A549 (cell line): ENCODE measurements around the gene CERS6. TPM values are rescaled to one million over a fixed set of nuclear protein-coding genes. Genes with fewer than 3 reads are reported as not detected.

ENCODE experiments used
- ATAC-seq, 2 experiments: fragments of 200-7000 bp in 1 of 2; fragments of >200 bp in 1 of 2; cut with Nextera tagmentation in 1 of 2; cut with Tn5 transposase in 1 of 2; 3 replicates each; pipeline versions ENCODE4 v1.8.0 to v1.9.1; 2018 to 2020; ENCODE audit warnings: mild to moderate bottlenecking in 1 of 2, moderate library complexity in 1 of 2
- CTCF ChIA-PET: fragments of 300-600 bp; sonication (Branson Sonifier 250); formaldehyde crosslinking; extraction: SDS; loops from one replicate; lab custom pipeline; 2021; ENCODE audit warnings: antibody characterized with exemption, inconsistent platforms; lab: Yijun Ruan, JAX
- POLR2A ChIA-PET: fragments of 350-600 bp; formaldehyde crosslinking; extraction: SDS; loops from one replicate; lab custom pipeline; 2021; ENCODE audit warnings: antibody characterized with exemption, inconsistent platforms; lab: Yijun Ruan, JAX
- DNase-seq, 2 experiments: peaks; one replicate each; pipeline versions ENCODE4 v3.0.0 to v3.0.0-alpha.2; 2011 to 2016; ENCODE audit warnings: low read depth in 1 of 2, low spot score in 1 of 2
- FAIRE-seq: peaks from 2 replicates; lab custom pipeline; 2011; peaks lifted over from hg19 to GRCh38; lab: Jason Lieb, UNC
- H3K27ac ChIP-seq, 2 experiments: fragments of >200 bp; sonication (Bioruptor Twin); formaldehyde crosslinking; 3 replicates each; pipeline ENCODE4 v1.5.1; 2016 to 2017
- H3K4me1 ChIP-seq: fragments of >200 bp; sonication (Bioruptor Twin); formaldehyde crosslinking; 3 replicates; pipeline ENCODE4 v1.6.1; 2016
- H3K4me2 ChIP-seq: fragments of >200 bp; sonication (Bioruptor Twin); formaldehyde crosslinking; 3 replicates; pipeline ENCODE4 v1.6.1; 2016
- H3K4me3 ChIP-seq: fragments of >200 bp; sonication (Bioruptor Twin); formaldehyde crosslinking; 3 replicates; pipeline ENCODE4 v1.5.1; 2016
- H3K9me3 ChIP-seq: fragments of >200 bp; sonication (Bioruptor Twin); formaldehyde crosslinking; 3 replicates; pipeline ENCODE4 v1.6.1; 2016
- BHLHE40 ChIP-seq: IDR thresholded peaks from 2 replicates; pipeline ENCODE4 v1.6.1; 2012; ENCODE audit warnings: low read depth, low read length, inconsistent platforms
- CHD2 ChIP-seq: fragments of 150-350 bp; IDR thresholded peaks from 2 replicates; pipeline ENCODE4 v1.6.1; 2014; ENCODE audit warnings: low read length; ENCODE audit not compliant: partially characterized antibody
- EHMT2 ChIP-seq: fragments of 200-600 bp; sonication (generic); IDR thresholded peaks from 2 replicates; pipeline ENCODE4 v1.6.1; 2016; ENCODE audit warnings: antibody characterized with exemption, low read depth, mild to moderate bottlenecking, moderate library complexity
- EP300 ChIP-seq, 2 experiments: fragments of >200 bp; sonication (Bioruptor Twin); formaldehyde crosslinking; IDR thresholded peaks; 2 replicates in 1 of 2; 3 replicates in 1 of 2; pipeline ENCODE4 v1.6.1; 2016 to 2017
- ESRRA ChIP-seq: fragments of 150-350 bp; IDR thresholded peaks from 2 replicates; pipeline ENCODE4 v1.6.1; 2014; ENCODE audit warnings: mild to moderate bottlenecking, low read length, borderline replicate concordance
- FOSL2 ChIP-seq, 2 experiments: fragments of 450-650 bp in 1 of 2; fragments of >200 bp in 1 of 2; sonication (Bioruptor Twin) in 1 of 2; formaldehyde crosslinking; IDR thresholded peaks; 2 replicates each; pipeline versions ENCODE4 v1.5.0 to v1.6.1; 2016 to 2020; ENCODE audit warnings: mild to moderate bottlenecking in 1 of 2, moderate library complexity in 1 of 2
- FOXS1 ChIP-seq: fragments of 250-450 bp; sonication (Bioruptor Pico); IDR thresholded peaks from 2 replicates; pipeline ENCODE4 v1.5.0; 2020; ENCODE audit warnings: mild to moderate bottlenecking, moderate library complexity
- HEYL ChIP-seq: fragments of 250-450 bp; sonication (Bioruptor Pico); IDR thresholded peaks from 2 replicates; pipeline ENCODE4 v1.8.0; 2021; ENCODE audit warnings: mild to moderate bottlenecking, moderate library complexity
- HOXA7 ChIP-seq: fragments of 250-450 bp; sonication (Bioruptor Pico); IDR thresholded peaks from 2 replicates; pipeline ENCODE4 v1.5.0; 2020; ENCODE audit warnings: mild to moderate bottlenecking, moderate library complexity
- HOXB5 ChIP-seq: fragments of 250-450 bp; sonication (Bioruptor Pico); IDR thresholded peaks from 2 replicates; pipeline ENCODE4 v1.5.0; 2020; ENCODE audit warnings: mild to moderate bottlenecking, moderate library complexity
- JUNB ChIP-seq: fragments of >200 bp; sonication (Bioruptor Twin); formaldehyde crosslinking; IDR thresholded peaks from 2 replicates; pipeline ENCODE4 v1.6.1; 2016
- KDM5A ChIP-seq: fragments of 200-600 bp; sonication (generic); IDR thresholded peaks from 2 replicates; pipeline ENCODE4 v1.6.1; 2016; ENCODE audit warnings: antibody characterized with exemption, mild to moderate bottlenecking
- PHF8 ChIP-seq: fragments of 200-600 bp; sonication (generic); IDR thresholded peaks from 2 replicates; pipeline ENCODE4 v1.6.1; 2016; ENCODE audit warnings: low read depth, mild to moderate bottlenecking, antibody characterized with exemption, moderate library complexity, borderline replicate concordance
- RAD21 ChIP-seq, 2 experiments: fragments of >200 bp in 1 of 2; sonication (Bioruptor Twin) in 1 of 2; formaldehyde crosslinking in 1 of 2; IDR thresholded peaks in 1 of 2; conservative IDR thresholded peaks in 1 of 2; 2 replicates in 1 of 2; 3 replicates in 1 of 2; pipeline ENCODE4 v1.6.1; 2012 to 2018; ENCODE audit warnings: inconsistent platforms in 1 of 2
- RARB ChIP-seq: fragments of 250-450 bp; sonication (Bioruptor Pico); IDR thresholded peaks from 2 replicates; pipeline ENCODE4 v1.8.0; 2021; ENCODE audit warnings: mild to moderate bottlenecking, moderate library complexity
- RCOR1 ChIP-seq: fragments of 150-350 bp; IDR thresholded peaks from 2 replicates; pipeline ENCODE4 v1.6.1; 2014; ENCODE audit warnings: antibody characterized with exemption, low read length, low read depth
- SMC3 ChIP-seq: fragments of >200 bp; sonication (Bioruptor Twin); formaldehyde crosslinking; IDR thresholded peaks from 3 replicates; pipeline ENCODE4 v1.6.1; 2018; ENCODE audit warnings: inconsistent platforms
- TFCP2L1 ChIP-seq: fragments of 250-450 bp; sonication (Bioruptor Pico); IDR thresholded peaks from 2 replicates; pipeline ENCODE4 v1.5.0; 2021; ENCODE audit warnings: mild to moderate bottlenecking
- TP53 ChIP-seq: fragments of 250-450 bp; sonication (Bioruptor Pico); IDR thresholded peaks from 2 replicates; pipeline ENCODE4 v1.5.0; 2021; ENCODE audit warnings: mild to moderate bottlenecking, moderate library complexity
- ZC3H11A ChIP-seq: fragments of 450-650 bp; IDR thresholded peaks from 2 replicates; pipeline ENCODE4 v1.6.1; 2014; ENCODE audit warnings: antibody characterized with exemption, mild to moderate bottlenecking
- ZNF302 ChIP-seq: fragments of 250-450 bp; sonication (Bioruptor Pico); IDR thresholded peaks from 2 replicates; pipeline ENCODE4 v1.9.0; 2021; ENCODE audit warnings: inconsistent platforms, mild to moderate bottlenecking, moderate library complexity
- ZSCAN20 ChIP-seq: fragments of 250-450 bp; sonication (Bioruptor Pico); IDR thresholded peaks from 2 replicates; pipeline ENCODE4 v1.8.0; 2022; ENCODE audit warnings: mild to moderate bottlenecking, moderate library complexity
- WGBS: methylation state at CpG from one replicate; pipeline ENCODE4 v1.1.6; 2017; ENCODE audit errors: missing lambda C conversion rate; 5-methylcytosine and 5-hydroxymethylcytosine counted together
- polyA plus RNA-seq, 4 experiments: library from polyadenylated mRNA; depleted of rRNA in 3 of 4; stranded (reverse); fragments of >200 nt; fragmentation: RNase III in 1 of 4; extraction: RNeasy Plus Mini Kit Qiagen cat#74134 plus additional on column Dnase treatment in 1 of 4; gene quantifications; 2 replicates in 3 of 4; 3 replicates in 1 of 4; pipeline ENCODE4 v1.2.3, GENCODE V29; 2011 to 2017
- TF ChIP-seq, protein P1 (sequence below): fragments of >200 bp; sonication (Bioruptor Twin); formaldehyde crosslinking; IDR thresholded peaks from 3 replicates; pipeline ENCODE4 v1.6.1; 2016
- TF ChIP-seq, protein P2 (sequence below): fragments of 150-350 bp; IDR thresholded peaks from 2 replicates; pipeline ENCODE4 v1.6.1; 2014; ENCODE audit warnings: low read depth, mild to moderate bottlenecking, low read length
- TF ChIP-seq, protein P3 (sequence below): fragments of 450-650 bp; IDR thresholded peaks from 2 replicates; pipeline ENCODE4 v1.6.1; 2014; ENCODE audit warnings: antibody characterized with exemption
- TF ChIP-seq, protein P4 (sequence below): fragments of >200 bp; sonication (Bioruptor Twin); formaldehyde crosslinking; IDR thresholded peaks from 3 replicates; pipeline ENCODE4 v1.5.1; 2016

Gene CERS6
- polyA plus RNA-seq, 2 of the 4 experiments (the other 2 are of a cell fraction) = 12.0 to 16.9 TPM

DNA sequence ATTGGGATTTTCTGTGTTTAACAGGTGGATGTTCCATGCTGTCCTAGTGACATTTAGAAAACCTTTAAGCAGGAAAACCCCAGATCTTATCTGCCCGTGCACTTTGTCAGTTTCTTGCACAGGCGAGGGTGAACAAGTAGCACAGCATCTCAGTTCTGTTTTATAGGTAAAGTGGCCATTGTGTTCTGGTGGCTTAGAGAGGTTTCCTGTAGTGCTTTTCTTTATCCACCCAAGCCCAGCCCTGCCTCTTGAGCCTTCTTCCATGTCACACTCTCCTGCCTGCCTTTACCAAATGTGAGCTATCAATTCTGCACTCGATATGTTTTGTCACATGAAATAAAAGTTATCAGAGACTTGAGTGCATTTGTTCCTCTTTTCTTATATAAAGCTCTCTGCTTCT, 211.1 kb downstream of the CERS6 start:
- no peak for TF ChIP-seq EHMT2
- no peak for TF ChIP-seq ZC3H11A
- TF ChIP-seq CHD2 = no peak
- TF ChIP-seq RARB (CRISPR knock-in tag) = no peak
- no peak for TF ChIP-seq RCOR1
- TF ChIP-seq, protein P1, sequence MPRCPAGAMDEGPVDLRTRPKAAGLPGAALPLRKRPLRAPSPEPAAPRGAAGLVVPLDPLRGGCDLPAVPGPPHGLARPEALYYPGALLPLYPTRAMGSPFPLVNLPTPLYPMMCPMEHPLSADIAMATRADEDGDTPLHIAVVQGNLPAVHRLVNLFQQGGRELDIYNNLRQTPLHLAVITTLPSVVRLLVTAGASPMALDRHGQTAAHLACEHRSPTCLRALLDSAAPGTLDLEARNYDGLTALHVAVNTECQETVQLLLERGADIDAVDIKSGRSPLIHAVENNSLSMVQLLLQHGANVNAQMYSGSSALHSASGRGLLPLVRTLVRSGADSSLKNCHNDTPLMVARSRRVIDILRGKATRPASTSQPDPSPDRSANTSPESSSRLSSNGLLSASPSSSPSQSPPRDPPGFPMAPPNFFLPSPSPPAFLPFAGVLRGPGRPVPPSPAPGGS = no peak
- no peak for TF ChIP-seq HOXB5 (CRISPR knock-in tag)
- no peak for TF ChIP-seq KDM5A
- no peak for TF ChIP-seq HOXA7 (CRISPR knock-in tag)
- ChIA-PET CTCF (no interaction called here), POLR2A (no interaction called here)
- Histone ChIP-seq H3K4me3 (no peak overlapping the region), H3K4me1 (no peaks in the 10 kb centered on the region), H3K27ac (no peak overlapping the region), H3K9me3 (no peaks in the 10 kb centered on the region), H3K4me2 (no peak overlapping the region)
- FAIRE-seq = no peak
- 91% methylated on average over 3 of the region's 3 CpGs for WGBS
- ATAC-seq = no peak
- DNase-seq = no peak

DNA sequence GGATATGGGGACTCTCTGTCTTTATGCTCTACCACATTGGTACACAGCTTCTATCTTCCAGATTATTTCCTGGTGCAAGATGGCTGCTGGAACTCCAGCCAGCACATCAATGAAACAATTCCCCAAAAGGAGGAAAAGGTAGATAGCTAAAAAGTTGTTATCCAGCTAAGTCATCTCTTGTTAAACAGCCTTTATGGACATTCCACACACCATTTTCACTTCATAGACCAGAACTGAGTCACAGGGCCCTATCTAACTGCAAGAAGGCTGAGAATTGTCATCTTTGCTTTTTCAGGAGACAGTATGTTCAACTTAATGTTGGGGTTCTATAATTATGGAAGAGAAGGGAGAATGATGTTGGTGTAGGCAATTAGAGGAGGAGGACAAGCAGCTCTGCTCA, 213.1 kb downstream of the CERS6 start:
- TF ChIP-seq ZSCAN20 (CRISPR knock-in tag) (no peak), TP53 (CRISPR knock-in tag) (no peak), FOSL2 (IDR thresholded peaks at IDR 0.05) (no peak), FOSL2 (CRISPR knock-in tag; IDR thresholded peaks at IDR 0.05) (no peak), HOXB5 (CRISPR knock-in tag) (no peak)
- POLR2A ChIA-PET = no interaction called here
- no peak for DNase-seq
- no peak overlapping the region for H3K4me2 ChIP-seq
- H3K4me1 ChIP-seq = no peaks in the 10 kb centered on the region
- CTCF ChIA-PET = no interaction called here
- no peak for ATAC-seq
- H3K4me3 ChIP-seq = no peak overlapping the region
- no peak overlapping the region for H3K27ac ChIP-seq
- H3K9me3 ChIP-seq = no peaks in the 10 kb centered on the region
- no peak for FAIRE-seq

DNA sequence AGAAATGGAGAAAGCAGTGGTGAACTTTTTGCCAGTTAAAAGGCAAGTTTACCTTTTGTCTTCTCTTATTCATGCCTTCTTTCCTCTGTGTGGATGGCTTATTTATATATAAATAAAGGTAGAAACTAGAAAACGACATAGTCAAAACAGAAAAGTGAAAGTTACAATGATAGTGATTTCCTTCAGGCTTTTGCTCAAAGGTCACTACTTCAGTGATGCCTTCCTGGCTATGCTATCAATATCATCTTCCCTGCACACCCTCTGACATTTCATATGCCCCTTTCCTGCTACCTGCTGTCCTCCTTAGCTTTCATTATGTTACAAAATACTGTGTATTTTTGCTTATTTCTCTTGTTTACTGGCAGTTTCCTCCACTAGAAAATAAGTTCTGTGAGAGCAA, 214.4 kb downstream of the CERS6 start:
- FAIRE-seq (no peak), DNase-seq (no peak), ATAC-seq (no peak)
- Histone ChIP-seq H3K4me2 (no peak overlapping the region), H3K27ac (no peak overlapping the region), H3K4me1 (no peaks in the 10 kb centered on the region), H3K4me3 (no peak overlapping the region), H3K9me3 (no peaks in the 10 kb centered on the region)
- TF ChIP-seq RAD21 (conservative IDR thresholded peaks at IDR 0.05 in 1 of 2, IDR thresholded peaks at IDR 0.05 in 1 of 2) = no peak
- TF ChIP-seq SMC3 = no peak
- TF ChIP-seq ZNF302 (CRISPR knock-in tag) = no peak
- TF ChIP-seq PHF8 = no peak
- no peak for TF ChIP-seq EHMT2
- TF ChIP-seq, protein P1 = no peak
- TF ChIP-seq, protein P2, sequence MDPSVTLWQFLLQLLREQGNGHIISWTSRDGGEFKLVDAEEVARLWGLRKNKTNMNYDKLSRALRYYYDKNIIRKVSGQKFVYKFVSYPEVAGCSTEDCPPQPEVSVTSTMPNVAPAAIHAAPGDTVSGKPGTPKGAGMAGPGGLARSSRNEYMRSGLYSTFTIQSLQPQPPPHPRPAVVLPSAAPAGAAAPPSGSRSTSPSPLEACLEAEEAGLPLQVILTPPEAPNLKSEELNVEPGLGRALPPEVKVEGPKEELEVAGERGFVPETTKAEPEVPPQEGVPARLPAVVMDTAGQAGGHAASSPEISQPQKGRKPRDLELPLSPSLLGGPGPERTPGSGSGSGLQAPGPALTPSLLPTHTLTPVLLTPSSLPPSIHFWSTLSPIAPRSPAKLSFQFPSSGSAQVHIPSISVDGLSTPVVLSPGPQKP = no peak
- no peak for TF ChIP-seq ESRRA
- TF ChIP-seq HOXA7 (CRISPR knock-in tag) = no peak
- TF ChIP-seq ZSCAN20 (CRISPR knock-in tag) = no peak
- no peak for TF ChIP-seq KDM5A
- TF ChIP-seq, protein P3, sequence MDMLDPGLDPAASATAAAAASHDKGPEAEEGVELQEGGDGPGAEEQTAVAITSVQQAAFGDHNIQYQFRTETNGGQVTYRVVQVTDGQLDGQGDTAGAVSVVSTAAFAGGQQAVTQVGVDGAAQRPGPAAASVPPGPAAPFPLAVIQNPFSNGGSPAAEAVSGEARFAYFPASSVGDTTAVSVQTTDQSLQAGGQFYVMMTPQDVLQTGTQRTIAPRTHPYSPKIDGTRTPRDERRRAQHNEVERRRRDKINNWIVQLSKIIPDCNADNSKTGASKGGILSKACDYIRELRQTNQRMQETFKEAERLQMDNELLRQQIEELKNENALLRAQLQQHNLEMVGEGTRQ = no peak
- no peak for TF ChIP-seq BHLHE40
- no peak for TF ChIP-seq JUNB
- no peak for TF ChIP-seq EP300 (IDR thresholded peaks at IDR 0.05)
- TF ChIP-seq, protein P4, sequence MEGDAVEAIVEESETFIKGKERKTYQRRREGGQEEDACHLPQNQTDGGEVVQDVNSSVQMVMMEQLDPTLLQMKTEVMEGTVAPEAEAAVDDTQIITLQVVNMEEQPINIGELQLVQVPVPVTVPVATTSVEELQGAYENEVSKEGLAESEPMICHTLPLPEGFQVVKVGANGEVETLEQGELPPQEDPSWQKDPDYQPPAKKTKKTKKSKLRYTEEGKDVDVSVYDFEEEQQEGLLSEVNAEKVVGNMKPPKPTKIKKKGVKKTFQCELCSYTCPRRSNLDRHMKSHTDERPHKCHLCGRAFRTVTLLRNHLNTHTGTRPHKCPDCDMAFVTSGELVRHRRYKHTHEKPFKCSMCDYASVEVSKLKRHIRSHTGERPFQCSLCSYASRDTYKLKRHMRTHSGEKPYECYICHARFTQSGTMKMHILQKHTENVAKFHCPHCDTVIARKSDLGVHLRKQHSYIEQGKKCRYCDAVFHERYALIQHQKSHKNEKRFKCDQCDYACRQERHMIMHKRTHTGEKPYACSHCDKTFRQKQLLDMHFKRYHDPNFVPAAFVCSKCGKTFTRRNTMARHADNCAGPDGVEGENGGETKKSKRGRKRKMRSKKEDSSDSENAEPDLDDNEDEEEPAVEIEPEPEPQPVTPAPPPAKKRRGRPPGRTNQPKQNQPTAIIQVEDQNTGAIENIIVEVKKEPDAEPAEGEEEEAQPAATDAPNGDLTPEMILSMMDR = no peak
- TF ChIP-seq TFCP2L1 (CRISPR knock-in tag) = no peak
- no peak for TF ChIP-seq HEYL (CRISPR knock-in tag)
- TF ChIP-seq FOXS1 = no peak
- WGBS = 75% methylated on average over 1 of the region's 1 CpG
- POLR2A ChIA-PET = no interaction called here
- CTCF ChIA-PET = interaction anchor here (2.3 kb wide), 1 partner anchor 17 kb away, joined by 7 read pairs; no protein-coding TSS in a partner anchor
